CD4-positive, alpha-beta T cell treated with Interleukin-12 subunit alpha and Interleukin-12 subunit beta, for 1 hour (primary cell): ENCODE data around the gene THRA.

Experiments
- DNase-seq: peaks from one replicate; pipeline ENCODE4 v3.0.0-alpha.2; 2020

THRA gene, protein sequence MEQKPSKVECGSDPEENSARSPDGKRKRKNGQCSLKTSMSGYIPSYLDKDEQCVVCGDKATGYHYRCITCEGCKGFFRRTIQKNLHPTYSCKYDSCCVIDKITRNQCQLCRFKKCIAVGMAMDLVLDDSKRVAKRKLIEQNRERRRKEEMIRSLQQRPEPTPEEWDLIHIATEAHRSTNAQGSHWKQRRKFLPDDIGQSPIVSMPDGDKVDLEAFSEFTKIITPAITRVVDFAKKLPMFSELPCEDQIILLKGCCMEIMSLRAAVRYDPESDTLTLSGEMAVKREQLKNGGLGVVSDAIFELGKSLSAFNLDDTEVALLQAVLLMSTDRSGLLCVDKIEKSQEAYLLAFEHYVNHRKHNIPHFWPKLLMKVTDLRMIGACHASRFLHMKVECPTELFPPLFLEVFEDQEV

DNA sequence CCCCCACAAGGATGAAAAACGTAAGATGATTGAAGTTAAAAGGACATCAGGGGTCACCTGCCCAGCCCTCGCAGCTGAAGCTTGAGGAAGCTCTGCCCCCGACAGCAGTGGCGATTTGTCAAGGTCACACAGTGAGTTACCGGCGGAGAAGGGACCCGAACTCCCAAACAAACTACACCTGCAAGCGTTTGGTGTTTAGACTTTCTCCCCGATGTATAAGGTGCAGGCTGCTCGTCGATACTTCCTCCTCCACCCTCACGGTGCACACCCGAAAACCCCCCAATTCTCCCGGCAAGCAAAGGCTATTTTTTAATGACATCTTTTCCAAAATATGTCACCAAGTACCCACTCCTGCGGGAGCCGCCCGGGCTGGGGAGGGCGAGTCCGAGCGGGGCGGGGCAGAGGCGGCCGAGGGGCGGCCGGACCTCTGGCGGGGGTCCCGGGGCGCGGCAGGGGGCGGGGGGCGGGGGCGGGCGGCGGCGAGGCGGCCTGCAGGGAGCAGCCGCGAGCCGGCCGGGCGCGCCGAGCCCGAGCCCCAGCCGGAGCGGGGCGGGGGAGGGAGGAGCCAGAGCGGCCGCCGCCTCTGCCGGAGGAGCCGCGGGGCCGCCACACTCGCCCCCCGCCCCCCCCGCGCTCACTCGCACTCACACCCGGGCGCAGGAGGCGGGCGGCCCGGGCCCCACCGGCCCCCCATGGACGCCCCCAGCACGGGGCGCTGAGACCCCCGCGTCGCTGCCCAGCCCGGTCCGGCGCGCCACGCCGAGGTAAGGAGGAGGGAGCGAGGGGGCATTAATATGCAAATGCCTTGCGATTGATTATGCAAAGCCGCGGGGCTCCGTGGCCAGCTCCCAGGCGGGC is at the start of gene THRA:
TSS of gene THRA (plus strand) at position 637 of the 858 bp plus-strand sequence. CDS start 11,524 bp downstream, outside the sequence.
- peak; percentile 78 for DNase-seq

DNA sequence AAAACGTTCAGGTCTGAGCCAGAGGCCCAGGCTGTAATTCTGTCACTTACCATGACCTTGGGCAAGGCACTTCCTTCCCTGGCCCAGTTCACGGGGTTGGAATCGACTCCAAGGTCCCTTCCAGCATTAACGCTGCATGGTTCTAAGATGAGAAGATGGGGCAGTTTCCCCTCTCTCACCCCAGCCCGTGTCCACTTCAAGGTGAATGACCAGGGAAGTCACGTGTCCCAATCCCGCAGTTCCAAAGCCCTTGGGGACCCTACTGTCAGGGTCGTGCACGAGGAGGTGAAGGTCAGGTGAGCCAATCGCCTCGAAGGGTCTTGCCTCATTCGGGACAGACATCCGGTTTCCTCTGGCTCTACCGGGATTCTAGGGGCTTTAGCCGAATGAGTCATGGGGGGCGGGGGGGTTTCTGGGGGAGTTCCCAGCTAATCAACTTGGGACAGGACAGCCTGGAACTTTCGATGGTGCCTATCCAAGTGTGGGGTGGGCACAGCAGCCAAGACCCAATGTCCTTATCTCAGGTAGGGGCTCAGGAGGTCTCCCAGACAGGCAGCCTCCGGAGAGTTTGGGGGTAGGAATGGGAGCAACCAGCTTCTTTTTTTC is 48.3 kb upstream of the THRA start:
- no peak for DNase-seq

DNA sequence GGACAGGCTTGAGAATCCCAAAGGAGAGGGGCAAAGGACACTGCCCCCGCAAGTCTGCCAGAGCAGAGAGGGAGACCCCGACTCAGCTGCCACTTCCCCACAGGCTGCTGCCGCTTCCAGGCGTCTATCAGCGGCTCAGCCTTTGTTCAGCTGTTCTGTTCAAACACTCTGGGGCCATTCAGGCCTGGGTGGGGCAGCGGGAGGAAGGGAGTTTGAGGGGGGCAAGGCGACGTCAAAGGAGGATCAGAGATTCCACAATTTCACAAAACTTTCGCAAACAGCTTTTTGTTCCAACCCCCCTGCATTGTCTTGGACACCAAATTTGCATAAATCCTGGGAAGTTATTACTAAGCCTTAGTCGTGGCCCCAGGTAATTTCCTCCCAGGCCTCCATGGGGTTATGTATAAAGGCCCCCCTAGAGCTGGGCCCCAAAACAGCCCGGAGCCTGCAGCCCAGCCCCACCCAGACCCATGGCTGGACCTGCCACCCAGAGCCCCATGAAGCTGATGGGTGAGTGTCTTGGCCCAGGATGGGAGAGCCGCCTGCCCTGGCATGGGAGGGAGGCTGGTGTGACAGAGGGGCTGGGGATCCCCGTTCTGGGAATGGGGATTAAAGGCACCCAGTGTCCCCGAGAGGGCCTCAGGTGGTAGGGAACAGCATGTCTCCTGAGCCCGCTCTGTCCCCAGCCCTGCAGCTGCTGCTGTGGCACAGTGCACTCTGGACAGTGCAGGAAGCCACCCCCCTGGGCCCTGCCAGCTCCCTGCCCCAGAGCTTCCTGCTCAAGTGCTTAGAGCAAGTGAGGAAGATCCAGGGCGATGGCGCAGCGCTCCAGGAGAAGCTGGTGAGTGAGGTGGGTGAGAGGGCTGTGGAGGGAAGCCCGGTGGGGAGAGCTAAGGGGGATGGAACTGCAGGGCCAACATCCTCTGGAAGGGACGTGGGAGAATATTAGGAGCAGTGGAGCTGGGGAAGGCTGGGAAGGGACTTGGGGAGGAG is 47.5 kb upstream of the THRA start, which contains the start of gene CSF3:
TSS of gene CSF3 (plus strand) at position 436 of the 993 bp plus-strand sequence. CDS start at position 471, 35 bp downstream.
- no peak for DNase-seq

DNA sequence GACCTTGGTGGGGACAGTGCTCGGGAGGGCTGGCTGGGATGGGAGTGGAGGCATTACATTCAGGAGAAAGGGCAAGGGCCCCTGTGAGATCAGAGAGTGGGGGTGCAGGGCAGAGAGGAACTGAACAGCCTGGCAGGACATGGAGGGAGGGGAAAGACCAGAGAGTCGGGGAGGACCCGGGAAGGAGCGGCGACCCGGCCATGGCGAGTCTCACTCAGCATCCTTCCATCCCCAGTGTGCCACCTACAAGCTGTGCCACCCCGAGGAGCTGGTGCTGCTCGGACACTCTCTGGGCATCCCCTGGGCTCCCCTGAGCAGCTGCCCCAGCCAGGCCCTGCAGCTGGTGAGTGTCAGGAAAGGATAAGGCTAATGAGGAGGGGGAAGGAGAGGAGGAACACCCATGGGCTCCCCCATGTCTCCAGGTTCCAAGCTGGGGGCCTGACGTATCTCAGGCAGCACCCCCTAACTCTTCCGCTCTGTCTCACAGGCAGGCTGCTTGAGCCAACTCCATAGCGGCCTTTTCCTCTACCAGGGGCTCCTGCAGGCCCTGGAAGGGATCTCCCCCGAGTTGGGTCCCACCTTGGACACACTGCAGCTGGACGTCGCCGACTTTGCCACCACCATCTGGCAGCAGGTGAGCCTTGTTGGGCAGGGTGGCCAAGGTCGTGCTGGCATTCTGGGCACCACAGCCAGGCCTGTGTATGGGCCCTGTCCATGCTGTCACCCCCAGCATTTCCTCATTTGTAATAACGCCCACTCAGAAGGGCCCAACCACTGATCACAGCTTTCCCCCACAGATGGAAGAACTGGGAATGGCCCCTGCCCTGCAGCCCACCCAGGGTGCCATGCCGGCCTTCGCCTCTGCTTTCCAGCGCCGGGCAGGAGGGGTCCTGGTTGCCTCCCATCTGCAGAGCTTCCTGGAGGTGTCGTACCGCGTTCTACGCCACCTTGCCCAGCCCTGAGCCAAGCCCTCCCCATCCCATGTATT is 46.5 kb upstream of the THRA start:
- DNase-seq = no peak

DNA sequence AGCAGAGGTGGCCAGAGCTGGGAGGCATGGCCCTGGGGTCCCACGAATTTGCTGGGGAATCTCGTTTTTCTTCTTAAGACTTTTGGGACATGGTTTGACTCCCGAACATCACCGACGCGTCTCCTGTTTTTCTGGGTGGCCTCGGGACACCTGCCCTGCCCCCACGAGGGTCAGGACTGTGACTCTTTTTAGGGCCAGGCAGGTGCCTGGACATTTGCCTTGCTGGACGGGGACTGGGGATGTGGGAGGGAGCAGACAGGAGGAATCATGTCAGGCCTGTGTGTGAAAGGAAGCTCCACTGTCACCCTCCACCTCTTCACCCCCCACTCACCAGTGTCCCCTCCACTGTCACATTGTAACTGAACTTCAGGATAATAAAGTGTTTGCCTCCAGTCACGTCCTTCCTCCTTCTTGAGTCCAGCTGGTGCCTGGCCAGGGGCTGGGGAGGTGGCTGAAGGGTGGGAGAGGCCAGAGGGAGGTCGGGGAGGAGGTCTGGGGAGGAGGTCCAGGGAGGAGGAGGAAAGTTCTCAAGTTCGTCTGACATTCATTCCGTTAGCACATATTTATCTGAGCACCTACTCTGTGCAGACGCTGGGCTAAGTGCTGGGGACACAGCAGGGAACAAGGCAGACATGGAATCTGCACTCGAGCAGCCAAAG is 45.2 kb upstream of the THRA start:
- no peak for DNase-seq

DNA sequence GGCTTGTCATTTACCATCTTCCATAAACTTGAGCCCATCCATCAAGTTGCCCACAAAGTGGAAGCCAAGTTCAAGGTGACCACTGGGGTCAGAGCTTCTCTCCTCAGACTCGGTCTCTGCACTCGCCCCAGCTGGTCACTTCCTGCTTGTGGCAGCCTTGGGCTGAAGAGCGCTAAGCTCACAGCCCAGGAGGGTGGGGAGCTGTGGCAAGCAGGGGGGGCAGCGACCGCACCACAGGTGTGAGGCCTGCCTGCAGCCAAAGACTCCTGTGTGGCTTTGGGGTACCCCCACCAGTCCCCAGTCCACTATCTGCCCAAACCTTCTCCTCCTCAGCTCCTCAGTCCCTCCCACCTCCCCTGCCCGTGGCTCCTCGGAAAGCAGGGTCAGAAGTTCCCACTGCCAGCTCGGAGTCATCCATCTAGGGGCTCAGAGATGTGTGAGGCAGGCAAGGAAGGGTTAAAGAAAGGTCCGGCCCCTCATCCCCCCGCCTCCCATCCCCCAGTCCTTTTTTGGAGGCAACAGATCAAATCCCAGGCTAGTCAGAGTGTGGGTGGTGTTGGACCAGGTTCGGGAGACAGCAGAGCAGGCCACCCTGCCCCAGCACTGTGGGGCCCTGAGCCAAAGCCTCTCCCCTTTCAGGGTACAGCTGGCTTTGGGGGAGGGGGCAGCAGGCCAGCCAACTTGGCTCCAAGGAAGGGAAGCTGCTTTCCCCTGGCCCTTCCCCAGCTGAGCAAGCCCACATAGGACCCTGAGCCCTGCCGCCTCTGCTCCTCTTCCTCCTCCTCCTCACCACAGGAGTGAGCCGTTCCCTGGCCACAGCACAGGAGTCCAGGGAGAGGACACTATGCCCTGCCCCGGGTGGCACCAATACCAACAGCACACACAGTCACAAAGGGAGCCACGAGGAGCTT is 44.3 kb upstream of the THRA start:
- no peak for DNase-seq

DNA sequence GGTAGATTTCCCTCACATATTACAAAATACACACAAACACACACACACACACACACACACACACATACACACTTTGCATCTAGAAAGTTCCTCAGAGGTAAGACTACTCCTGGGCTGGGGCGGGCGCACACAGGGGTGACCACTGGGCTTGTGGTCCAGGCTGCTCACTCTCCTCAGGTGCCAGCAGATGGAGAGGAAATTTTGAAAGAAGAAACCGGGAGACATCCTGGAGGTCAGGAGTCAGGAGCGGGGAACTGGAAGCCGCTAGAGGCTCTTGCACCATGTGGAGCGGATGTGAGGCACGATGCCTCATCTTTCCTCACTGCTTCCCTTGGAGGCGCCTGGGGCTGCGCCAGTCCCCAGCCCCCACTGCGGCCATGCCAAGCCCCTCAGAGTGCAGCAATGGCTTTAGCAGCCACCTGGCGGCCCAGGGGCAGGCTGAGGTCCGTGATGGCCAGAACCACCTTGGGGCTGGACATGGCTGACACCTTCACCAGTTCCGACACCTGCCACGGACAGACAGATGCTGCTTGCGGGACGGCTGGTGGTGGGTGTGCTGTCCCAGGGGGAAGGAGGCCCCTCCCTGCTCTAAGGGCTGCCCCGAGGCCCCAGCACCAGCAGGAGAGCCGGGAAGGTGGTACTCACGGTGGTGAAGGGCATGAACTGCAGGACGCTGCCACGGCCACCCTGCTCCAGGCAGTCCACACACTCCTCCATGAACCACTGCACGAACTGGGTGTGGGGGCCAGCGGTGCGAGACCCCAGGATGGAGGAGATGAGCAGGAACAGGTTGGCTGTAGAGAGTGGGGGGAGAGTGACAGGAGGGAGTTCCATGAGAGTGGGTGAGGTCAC is 43.4 kb upstream of the THRA start:
- DNase-seq = no peak

DNA sequence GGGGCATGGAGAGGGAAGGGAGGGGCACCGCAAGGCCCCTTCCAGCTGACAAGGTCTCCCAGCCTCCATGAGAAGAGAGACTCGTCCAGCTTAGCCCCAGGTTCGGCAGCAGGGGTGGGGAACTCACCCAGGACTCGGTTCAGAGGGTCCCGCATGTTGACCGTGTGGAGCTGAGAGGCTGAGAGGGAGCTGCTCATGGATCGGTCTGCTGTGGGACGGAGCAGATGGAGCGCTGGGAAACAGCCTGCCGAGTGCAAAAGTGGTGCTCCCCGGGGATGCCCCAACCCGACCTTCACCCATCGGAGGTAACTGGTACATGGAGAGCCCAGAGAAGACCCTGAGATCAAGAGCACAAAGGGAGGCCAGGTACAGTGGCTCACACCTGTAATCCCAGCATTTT is 42.6 kb upstream of the THRA start:
- DNase-seq = no peak

DNA sequence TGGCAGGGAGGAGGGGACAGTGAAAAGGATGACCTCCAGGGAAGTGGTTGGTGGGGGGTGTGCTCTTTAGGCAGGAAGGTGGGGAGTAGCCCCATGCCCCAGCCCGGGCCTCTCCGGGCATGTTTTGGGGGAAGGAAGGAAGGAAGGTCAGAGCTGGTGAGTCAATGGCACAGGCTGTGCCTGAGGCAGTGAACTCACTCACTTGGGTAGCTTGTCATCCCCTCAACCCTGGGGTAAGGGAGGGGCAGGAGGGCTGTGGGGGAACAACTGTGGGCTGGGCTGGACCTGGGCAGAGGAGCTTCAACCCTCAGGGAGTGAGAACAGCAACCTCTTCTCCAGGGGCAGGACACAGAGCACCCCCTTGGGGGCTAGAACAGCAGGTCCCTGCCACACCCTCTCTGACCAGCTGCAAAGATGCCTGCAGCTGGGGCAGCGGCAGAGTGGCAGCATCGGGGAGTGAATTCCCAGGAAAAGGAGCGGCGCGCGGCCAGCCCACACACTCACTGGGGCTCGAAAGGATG is 41.3 kb upstream of the THRA start:
- DNase-seq = no peak

DNA sequence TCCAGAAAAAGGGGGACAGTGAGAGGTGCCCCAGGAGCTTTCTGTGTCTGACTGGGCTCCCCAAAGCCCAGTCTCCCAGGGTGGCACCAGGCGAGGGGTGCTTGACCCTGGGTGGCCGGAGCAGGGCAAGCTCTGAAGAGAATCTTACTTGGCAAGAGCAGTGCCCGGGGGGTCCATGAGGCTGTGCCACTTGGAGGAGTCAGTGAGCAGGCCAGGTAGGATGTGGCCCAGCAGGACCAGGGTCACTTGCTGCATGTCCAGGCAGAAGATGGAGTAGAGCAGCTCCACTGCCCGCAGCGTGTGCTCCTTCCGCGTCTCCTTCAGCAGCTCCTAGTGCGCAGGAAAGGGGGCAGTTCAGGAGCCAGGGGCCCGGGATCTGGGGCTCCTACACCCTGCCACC is 40.3 kb upstream of the THRA start:
- no peak for DNase-seq

DNA sequence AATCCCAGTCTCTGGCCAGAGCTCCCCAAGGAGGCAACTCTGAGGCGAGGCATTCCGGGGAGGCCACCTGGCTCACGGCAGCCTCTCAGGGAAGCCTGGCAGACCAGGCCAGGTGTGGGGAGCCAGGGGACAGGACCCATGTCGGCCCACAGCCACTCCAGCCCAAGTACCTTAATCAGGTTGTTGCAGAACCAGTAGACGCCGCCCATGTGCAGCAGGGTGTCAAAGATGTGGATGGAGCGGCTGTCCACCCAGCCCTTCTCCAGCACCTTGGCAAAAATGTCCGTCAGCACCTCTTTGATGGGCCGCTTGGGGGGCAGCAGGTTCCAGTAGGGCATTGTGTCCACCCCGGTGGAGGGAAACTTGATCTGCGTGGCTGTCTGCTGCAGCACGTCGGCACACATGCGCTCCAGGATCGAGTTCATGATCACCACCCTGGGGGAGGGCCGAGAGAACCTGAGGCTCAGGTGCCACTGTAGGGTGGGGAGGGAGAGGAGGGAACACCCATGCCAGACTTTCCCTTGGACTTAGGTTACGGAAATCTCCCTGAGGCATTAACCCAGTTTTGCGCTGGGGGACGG is 39.7 kb upstream of the THRA start:
- no peak for DNase-seq

DNA sequence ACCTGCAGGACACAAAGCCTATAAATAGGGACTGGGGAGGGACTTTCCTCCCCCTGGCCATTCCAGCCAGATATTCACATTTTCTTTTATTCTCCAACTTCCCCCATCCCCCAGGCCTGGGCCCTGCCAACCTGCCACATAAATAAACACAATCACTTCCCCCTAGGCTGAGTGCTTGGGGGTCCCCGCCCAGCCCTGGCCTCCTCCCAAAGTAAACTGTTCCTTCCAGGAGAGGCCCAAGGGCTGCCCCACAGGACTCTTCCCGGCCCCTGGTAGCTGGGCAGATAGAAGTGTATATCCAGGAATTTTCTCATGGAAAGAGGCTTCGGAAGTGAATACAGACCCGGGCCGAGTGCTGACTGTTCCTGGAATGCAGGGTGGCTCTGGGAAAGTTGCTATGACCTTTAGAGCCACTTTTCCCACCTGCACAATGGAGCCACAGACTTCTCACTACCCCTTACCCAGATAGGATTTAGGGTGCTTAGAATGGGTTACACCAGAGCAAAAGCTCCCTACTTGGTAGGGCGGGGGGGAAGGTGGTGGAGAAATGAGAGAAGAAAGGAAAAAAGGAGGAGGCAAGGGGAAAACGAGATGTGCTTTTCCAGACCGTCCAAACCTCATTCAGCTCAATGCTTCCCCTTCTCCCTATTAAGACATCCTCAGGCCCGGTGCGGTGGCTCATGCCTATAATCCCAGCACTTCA is 39.0 kb upstream of the THRA start:
- DNase-seq = no peak

DNA sequence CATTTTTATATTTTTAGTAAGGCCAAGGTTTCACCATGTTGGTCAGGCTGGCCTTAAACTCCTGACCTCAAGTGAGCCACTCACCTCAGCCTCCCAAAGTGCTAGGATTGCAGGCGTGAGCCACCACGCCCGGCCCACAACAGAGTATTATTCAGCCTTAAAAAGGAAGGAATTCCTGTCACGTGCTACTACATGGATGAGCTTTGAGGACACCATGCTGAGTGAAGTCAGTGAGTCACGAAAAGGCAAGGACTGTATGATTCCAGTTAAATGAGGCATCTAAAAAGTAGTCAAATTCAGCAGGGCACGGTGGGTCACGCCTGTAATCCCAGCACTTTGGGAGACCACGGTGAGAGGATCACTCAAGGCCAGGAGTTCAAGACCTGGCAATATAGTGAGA is 37.9 kb upstream of the THRA start:
- no peak for DNase-seq

DNA sequence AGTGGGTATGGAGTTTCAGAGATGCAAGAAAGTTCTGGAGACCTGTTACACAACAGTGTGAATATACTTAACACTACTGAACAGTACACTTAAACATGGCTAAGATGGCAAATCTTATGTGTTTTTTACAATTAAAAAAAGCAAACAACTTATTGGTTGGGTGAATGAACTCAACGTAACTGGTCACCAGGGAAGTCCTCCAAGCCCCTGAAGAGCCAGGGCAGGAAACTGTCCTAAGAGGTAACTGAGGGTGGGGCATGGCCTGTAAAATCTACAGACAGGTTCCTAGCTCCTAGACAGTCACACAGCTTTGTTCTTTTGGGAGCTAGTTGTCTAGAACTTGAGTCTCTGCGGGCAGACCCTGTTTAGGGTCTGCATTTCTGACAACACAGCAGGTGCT is 37.2 kb upstream of the THRA start:
- no peak for DNase-seq

DNA sequence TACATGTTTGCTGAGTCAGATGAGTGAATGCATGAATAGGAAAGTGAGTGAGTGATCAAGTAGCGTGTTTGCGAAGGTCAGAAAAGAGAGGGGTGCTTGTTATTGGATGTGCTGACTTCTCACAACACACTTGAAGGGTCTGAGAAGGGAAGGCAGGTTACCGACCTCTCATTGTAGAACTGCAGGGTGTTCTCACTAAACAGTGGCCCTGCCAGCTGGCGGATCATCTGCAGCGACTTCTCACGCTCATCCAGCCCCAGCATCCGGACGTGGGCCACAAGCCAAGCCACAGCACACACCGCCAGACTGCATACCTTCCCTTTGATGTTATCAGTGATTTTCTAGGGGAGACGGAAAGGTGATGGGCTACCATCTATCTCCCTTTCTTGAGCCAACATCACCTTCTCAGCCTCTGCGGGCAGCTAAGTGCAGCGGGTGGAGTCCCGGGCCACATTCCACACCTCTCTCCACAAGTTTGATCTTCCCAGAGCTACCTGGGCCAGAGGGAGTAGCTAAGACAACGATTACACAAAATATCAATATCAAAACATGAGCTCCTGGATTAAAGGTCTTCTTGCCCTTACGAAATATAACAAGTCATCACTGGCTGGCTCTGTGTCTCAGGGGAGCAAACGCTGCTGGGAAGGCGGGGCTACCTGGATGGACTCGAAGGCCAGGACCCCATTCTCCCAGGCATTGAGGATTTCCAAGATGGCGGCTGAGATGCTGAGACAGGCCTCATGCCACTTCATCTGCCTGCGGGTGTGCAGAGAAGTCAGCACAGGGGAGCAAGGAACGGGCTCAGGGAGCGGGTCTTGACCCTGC is 36.6 kb upstream of the THRA start:
- DNase-seq = peak; percentile 45
